LNCaP clone FGC (cell line): Measurements from ENCODE around the gene SERPINB13.

Source experiments
- DNase-seq: peaks from one replicate; pipeline ENCODE4 v3.0.0-alpha.2; 2011; ENCODE audit warnings: low read depth
- H3K4me3 ChIP-seq: 2 replicates; pipeline ENCODE4 v1.5.1; 2011; ENCODE audit warnings: mild to moderate bottlenecking, low read depth, low read length, control low read depth
- CTCF ChIP-seq: IDR thresholded peaks from 2 replicates; pipeline ENCODE4 v1.5.1; 2012; ENCODE audit warnings: mild to moderate bottlenecking; ENCODE audit not compliant: control insufficient read depth, insufficient read depth; ENCODE audit errors: extremely low read depth

SERPINB13 gene

GRCh38 chr18:63603355-63603754 lies 16.2 kb downstream of the SERPINB13 start:
- TF ChIP-seq CTCF: no peak
- DNase-seq: no peak
- H3K4me3 ChIP-seq: no peak overlapping the region

GRCh38 chr18:63603772-63604171 lies 16.6 kb downstream of the SERPINB13 start:
- DNase-seq: no peak
- H3K4me3 ChIP-seq: no peak overlapping the region
- no peak for TF ChIP-seq CTCF

- H3K4me3 ChIP-seq: no peak overlapping the region
- TF ChIP-seq CTCF: no peak
- no peak for DNase-seq
These were observed 17.8 kb downstream of the SERPINB13 start for GRCh38 chr18:63604791-63605567.

- TF ChIP-seq CTCF: no peak
- no peak overlapping the region for H3K4me3 ChIP-seq
- DNase-seq: no peak
These were observed 19.4 kb downstream of the SERPINB13 start for GRCh38 chr18:63606526-63606925.

- no peak for TF ChIP-seq CTCF
- H3K4me3 ChIP-seq: no peak overlapping the region
- no peak for DNase-seq
These were observed 26.3 kb downstream of the SERPINB13 start for GRCh38 chr18:63613420-63613819.

- TF ChIP-seq CTCF: no peak
- no peak for DNase-seq
- no peak overlapping the region for H3K4me3 ChIP-seq
These were observed 30.1 kb downstream of the SERPINB13 start for GRCh38 chr18:63617049-63617914.

- TF ChIP-seq CTCF: no peak
- H3K4me3 ChIP-seq: no peak overlapping the region
- DNase-seq: no peak
These were observed 30.7 kb downstream of the SERPINB13 start for GRCh38 chr18:63617915-63618234.
